GM08714 (cell line): ENCODE data around the gene CEACAM18.
"Not testable (repeated sequence)": the region's sequence is repeated elsewhere in the genome, so short reads cannot be mapped to it uniquely, and the experiment has no call there.

Experiments used
- H3K4me3 ChIP-seq: fragments of 200-500 bp; sonication (Bioruptor generic); 2 replicates; pipeline ENCODE4 v1.5.1; 2014; ENCODE audit warnings: mild to moderate bottlenecking, low read length, inconsistent platforms
- ZNF274 ChIP-seq: IDR thresholded peaks from 2 replicates; pipeline ENCODE4 v1.6.1; 2012; ENCODE audit warnings: mild to moderate bottlenecking, low read depth, low read length

CEACAM18 gene

DNA sequence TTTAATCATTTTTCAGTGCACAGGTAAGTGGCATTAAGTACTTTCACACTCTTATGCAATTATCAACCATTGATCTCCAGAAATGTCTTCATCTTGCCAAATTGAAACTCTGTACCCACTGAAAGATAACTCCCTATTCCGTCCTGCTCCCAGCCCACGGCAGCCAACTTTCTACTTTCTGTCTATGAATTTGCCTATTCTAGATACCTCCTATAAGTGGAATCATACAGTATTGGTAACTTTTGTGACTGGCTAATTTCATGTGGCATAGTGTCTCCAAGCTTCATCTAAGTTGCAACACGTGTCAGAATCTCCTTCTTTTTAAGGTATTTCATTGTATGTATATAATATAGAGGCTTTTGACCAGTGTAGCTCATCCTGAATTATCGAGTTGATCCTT is 5.7 kb upstream of the CEACAM18 start:
- no peak overlapping the region for H3K4me3 ChIP-seq
- no peak for TF ChIP-seq ZNF274

DNA sequence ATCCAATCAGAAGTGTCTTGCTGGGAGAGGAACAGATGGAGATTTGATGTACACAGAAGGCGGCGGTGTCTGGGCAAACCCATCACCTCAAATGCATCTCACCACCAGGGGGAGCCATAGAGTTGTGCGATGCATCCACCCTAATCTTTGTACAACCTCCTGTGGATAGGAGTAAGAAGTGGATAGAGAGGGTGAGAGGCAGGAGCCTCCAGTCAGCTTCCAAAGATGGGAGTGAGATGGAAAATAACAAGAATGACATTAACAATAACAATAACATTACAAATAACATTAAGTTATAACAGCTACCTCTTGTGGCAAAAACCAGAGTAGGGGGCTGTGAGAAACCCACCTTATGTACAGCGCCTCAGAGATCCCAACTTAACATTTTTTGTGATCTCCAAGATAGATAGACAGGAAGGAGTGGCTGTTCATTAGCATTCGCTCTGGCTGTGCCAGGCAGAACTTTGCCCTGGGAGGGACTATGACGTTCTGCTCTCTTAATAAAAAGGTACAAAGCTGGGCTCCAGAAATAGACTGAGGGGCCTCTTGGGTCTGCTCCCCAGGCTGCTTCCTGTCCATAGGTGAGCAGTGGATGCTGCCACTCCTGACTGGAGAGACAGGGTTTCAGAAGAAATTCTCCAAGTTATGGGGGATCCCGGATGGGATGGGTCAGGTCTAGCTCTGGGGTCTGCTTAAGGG is 5.2 kb upstream of the CEACAM18 start:
- TF ChIP-seq ZNF274: no peak
- H3K4me3 ChIP-seq: no peak overlapping the region

DNA sequence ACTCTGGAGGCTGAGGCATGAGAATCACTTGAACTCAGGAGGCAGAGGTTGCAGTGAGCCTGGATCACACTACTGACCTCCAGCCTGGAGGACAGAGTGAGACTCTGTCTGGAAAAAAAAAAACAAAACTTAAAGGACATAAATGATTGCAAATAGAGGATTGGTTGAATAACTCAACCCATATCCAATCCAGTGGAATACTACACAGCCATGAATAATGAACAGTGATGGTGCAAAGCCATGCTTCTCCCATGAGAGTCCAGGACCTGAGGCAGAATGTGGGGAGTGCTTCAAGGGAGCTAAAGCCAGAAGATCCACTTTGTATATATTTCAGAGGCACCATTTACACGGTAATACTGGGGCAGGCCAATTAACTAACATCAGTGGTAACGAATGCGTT is 2.2 kb upstream of the CEACAM18 start:
- no peak overlapping the region for H3K4me3 ChIP-seq
- TF ChIP-seq ZNF274: no peak

DNA sequence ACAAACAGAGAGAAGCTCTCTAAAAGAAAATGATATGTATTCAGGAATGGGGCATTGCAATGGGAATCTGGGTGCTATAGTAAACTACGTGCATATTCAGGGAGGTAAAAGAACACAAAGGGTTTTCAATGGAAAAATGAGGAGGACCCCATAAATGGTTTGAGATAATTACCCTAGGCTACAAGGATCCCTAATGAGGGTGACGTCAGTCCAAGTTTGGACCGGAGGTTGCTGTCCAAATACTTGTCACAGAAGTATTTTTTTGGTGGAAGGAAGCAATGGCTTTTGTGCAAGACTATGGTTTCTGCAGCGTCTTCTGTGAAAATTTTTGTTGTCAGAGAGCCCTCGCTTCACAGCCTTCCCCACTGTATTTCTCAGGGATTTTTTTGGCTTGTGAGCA is 995 bp upstream of the CEACAM18 start:
- H3K4me3 ChIP-seq: no peak overlapping the region
- TF ChIP-seq ZNF274: no peak

DNA sequence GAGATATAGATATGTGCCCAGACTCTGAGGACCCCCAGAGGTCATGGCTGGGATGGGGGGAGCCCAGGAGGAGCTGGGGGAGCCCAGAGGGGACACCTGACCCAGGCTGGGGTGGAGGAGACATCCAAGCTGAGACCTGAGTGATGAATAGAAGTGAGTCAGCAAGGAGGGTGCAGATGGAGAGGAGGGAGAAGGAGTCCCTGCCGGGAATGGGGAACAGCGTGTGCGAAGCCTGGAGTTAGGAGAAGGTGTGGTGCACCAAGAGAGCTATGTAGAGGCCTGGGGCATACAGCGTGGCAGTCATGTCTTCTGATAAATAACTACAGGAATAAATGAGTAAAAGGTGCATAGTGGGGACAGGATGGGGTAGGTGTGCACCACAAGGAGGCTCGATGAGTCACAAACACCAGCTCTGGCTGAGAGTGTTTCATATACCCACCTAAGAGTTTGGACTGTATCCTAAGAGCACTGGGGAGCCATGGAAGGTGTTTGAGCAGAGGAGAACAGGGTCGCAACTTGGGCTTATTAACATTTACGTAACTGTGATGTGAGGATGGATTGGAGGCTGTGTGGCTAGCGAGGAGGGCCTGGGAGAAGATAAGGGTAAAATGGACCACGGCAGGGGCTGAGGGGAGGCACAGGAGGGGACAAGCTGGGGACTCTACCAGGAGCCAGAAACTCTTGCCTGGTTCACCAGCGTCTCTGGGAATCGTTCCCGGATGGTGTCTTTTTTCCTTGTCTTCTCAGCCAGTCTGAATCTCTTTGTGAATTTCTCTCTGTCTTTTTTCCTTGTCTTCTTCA is 1.4 kb downstream of the CEACAM18 start:
- TF ChIP-seq ZNF274: no peak

DNA sequence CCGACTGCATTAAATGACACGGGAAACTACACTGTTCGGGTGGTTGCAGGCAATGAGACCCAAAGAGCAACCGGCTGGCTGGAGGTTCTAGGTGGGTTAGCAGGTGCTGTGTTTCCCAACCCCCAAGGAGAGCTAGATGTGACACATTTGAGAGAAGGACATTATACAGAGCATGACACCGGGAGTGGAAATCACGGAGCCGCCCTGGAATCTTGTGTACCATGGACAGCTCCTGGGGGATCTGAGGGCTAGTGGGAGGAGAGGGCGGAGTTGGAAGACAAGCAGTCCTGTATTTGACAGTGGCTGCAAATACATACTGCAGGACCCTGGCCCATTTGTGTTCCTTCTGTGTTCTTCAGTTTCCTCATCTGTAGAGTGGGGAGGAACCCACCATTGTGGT is 2.3 kb downstream of the CEACAM18 start:
- no peak for TF ChIP-seq ZNF274
- H3K4me3 ChIP-seq: no peak overlapping the region

More for the DNA sequence above, 1.4 kb downstream of the CEACAM18 start:
- no peak overlapping the region for H3K4me3 ChIP-seq

DNA sequence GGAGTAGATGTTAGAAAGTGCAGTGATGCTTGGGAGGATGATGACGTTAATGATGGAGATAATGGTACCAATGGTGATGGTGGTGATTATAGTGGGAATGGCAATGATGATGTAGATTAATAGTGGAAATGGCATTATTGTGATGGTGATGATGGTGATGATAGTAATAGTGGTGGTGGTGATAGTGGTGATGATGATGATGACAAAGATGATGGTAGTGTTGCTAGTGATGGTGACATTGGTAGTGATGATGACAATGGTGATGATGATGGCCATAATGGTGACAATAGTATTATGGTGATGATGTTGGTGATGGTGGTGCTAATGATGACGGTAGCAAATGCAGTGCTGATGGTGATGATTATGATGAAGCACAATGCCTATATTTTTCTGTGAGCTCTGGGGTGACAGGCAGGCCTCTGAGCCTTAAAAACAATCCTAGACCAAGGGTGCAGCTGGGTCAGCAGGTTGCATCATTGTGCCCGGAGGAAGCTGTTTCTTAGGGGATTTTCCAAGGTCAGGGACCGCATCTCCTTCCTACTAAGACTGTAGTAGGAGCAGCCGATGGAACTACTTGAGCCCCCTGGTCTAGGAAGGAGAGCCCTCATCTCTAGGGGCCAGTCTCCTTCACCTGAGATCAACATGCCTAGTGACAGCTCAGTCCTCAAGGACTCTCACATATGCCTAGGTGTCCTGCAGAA is 7.8 kb downstream of the CEACAM18 start:
- TF ChIP-seq ZNF274: no peak

DNA sequence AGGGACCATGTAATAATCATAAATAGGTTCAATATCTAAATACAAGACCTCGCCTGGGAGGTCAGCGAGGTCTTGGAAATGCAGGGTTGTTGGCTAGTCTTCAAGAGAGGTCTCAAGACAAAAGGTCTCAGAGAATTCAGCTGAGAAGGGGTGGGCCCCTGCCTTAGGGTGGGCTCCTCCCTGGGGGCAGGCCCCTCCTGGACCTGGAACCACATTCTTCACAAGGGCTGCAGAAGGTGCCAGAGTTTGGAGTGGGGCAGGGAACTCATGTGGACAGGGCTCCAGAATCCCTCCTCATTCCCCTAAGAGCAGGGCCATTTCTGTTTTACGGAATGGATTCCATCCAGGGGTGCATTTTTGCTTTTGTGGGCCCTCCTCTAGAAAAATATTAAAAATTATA is 10.2 kb downstream of the CEACAM18 start:
- no peak overlapping the region for H3K4me3 ChIP-seq
- TF ChIP-seq ZNF274: no peak

More for the DNA sequence above, 7.8 kb downstream of the CEACAM18 start:
- H3K4me3 ChIP-seq: no peak overlapping the region

DNA sequence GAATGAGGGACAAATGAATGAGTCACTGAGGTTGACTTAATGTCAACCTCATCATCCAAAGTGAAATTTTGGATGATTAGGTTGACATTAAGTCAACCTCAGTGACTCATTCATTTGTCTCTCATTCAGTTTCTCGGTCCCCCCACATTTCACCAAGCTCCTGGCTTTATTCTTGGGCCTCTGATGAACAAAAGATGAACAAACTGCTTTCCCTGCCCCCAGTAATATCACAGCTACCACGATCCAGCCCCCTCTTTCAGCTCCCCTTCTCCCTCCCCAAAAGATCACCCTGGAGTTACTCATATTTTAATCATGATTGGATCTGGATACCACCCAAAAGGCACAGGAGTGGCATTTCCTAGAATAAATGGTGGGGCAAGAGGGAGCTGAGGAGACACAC is 10.8 kb downstream of the CEACAM18 start:
- TF ChIP-seq ZNF274: no peak
- H3K4me3 ChIP-seq: no peak overlapping the region

DNA sequence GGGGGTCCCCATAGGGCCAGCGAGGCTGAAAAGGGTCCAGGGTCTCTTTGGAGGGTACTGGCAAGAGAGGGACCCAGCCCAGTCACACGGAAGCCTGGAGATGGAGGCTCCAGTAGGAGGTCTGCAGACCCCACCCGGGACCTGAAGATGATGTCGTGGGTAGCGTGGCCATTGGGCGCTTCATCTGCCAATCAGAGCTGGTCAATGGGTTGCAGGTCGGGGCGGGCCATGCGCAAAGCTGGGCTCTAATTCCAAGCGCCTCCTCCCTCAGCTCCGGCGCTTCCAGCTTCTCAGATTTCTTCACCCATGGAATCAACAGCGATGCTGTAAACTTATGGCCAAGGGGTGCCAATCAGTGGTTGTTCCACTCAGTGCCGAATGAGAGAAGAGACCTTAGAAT is 12.3 kb downstream of the CEACAM18 start:
- no peak overlapping the region for H3K4me3 ChIP-seq
- no peak for TF ChIP-seq ZNF274

DNA sequence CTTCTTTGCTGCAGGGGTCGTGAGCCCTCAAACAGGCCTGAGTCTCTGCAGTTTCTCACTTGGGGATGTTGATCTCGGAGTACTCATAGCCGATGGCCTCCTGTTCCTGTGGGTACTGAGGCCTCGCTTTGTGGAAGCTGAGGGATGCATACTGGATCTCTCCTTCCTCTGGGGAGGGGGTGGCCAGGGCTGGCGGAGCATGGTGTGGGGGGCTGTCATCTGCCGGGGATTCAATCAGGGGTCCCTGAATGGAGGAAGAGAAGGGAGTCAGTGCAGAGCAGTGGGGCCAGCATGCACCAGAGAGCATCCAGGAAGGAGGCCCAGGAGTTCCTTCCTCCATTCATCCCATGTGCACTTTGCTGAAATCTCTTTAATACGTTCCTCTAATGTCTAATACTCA is 13.2 kb downstream of the CEACAM18 start:
- H3K4me3 ChIP-seq: no peak overlapping the region
- no peak for TF ChIP-seq ZNF274

DNA sequence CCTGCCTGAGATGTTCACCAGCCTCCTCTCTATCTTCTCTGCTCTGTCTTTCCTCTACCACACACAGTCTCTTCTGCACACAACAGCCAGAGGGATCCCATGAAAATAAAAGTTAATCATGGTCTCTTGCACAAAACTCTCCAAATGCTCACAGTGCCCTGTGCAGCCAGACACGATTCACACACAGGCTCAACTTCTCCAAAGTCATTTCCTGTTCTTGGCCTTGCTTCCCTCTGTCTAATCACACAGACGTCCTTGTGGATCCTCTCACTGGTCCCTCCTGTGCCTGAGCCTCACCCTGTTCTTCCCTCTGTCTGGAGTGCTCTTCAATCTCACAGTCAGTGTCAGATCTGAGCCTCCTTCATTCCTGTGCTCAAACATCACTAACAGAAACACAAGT is 15.4 kb downstream of the CEACAM18 start:
- no peak overlapping the region for H3K4me3 ChIP-seq
- no peak for TF ChIP-seq ZNF274

DNA sequence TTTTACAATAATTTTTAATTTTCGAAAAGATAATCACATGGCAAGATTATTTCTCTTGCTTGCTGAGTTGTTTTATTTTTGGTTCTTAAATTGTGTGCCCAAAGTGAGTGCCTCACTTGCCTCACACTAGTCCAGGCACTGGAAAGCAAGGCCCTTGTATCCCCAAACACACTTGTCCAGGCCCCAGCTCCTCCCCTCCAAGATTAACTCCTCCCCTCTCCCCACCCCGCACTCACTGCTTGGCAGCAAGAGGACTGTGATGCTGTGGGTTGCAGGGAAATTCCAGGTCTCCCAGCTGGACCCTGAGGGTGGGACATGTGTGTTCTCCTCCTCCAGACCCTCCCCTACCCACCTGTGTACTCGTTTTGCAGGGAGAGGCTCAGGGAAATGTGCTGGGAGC is 19.3 kb downstream of the CEACAM18 start:
- TF ChIP-seq ZNF274: no peak
- H3K4me3 ChIP-seq: no peak overlapping the region

DNA sequence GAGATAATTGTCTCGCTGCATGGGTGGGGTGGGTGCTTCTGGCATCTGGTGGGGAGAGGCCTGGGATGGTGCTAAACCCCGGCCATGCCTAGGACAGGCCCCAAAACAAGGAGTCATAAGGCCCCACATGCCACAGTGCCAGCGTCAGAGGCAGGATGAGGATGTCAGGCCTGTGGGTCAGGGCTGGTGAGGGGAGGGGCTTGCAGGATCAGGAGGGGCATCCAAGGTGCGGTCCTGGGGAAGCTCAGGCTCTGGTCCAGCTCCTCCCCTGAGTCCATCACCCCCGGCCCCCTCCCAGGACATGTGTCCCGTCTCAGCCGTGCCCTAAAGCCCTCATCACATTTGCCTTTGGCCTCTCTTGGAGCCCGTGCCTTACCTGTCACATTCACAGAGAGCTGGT is 22.6 kb downstream of the CEACAM18 start:
- H3K4me3 ChIP-seq: not testable (repeated sequence)
